Measurements from ENCODE around the gene KLK2.
A peak's percentile ranks its signal among the peaks of the same experiment; 100 is the strongest.

KLK2 gene

GRCh38 chr19:50873056-50873455, at the start of gene KLK2:
Gene KLK2, plus strand, starts transcription at chr19:50873439. Its CDS starts 35 bp downstream, at chr19:50873474.
- DNase-seq (ENCODE audit: low read depth), result no peak

- DNase-seq (ENCODE audit: low read depth), result no peak
Observed at GRCh38 chr19:50826492-50827240, 46.6 kb upstream of the KLK2 start.

- no peak for DNase-seq (ENCODE audit: low read depth)
Observed at GRCh38 chr19:50827476-50827875, 45.8 kb upstream of the KLK2 start.

GRCh38 chr19:50829801-50830200, 43.4 kb upstream of the KLK2 start:
- DNase-seq (ENCODE audit: low read depth), result no peak

- DNase-seq (ENCODE audit: low read depth), result no peak
Observed at GRCh38 chr19:50830266-50831025, 42.8 kb upstream of the KLK2 start.

GRCh38 chr19:50831026-50831396, 42.2 kb upstream of the KLK2 start:
- DNase-seq (ENCODE audit: low read depth), result no peak

- no peak for DNase-seq (ENCODE audit: low read depth)
Observed at GRCh38 chr19:50832666-50833065, 40.6 kb upstream of the KLK2 start.

- no peak for DNase-seq (ENCODE audit: low read depth)
Observed at GRCh38 chr19:50833117-50833801, 40.0 kb upstream of the KLK2 start, which contains the start of gene KLK15. Gene KLK15, minus strand, starts transcription at chr19:50833574. Its CDS starts 2,082 bp downstream, at chr19:50831492.

- DNase-seq (ENCODE audit: low read depth), result no peak
Observed at GRCh38 chr19:50833802-50834167, 39.5 kb upstream of the KLK2 start.

- DNase-seq (ENCODE audit: low read depth), result no peak
Observed at GRCh38 chr19:50835103-50835784, 38.0 kb upstream of the KLK2 start.

- DNase-seq (ENCODE audit: low read depth), result peak; percentile 70
Observed at GRCh38 chr19:50835785-50836542, 37.3 kb upstream of the KLK2 start.

- no peak for DNase-seq (ENCODE audit: low read depth)
Observed at GRCh38 chr19:50836543-50837195, 36.6 kb upstream of the KLK2 start.

GRCh38 chr19:50837300-50837699, 35.9 kb upstream of the KLK2 start:
- DNase-seq (ENCODE audit: low read depth), result no peak

GRCh38 chr19:50838239-50838638, 35.0 kb upstream of the KLK2 start:
- DNase-seq (ENCODE audit: low read depth), result no peak

- no peak for DNase-seq (ENCODE audit: low read depth)
Observed at GRCh38 chr19:50839712-50840655, 33.3 kb upstream of the KLK2 start.

GRCh38 chr19:50842130-50842529, 31.1 kb upstream of the KLK2 start:
- DNase-seq (ENCODE audit: low read depth), result no peak

GRCh38 chr19:50843205-50843604, 30.0 kb upstream of the KLK2 start:
- no peak for DNase-seq (ENCODE audit: low read depth)

- no peak for DNase-seq (ENCODE audit: low read depth)
Observed at GRCh38 chr19:50843701-50844221, 29.5 kb upstream of the KLK2 start.

- no peak for DNase-seq (ENCODE audit: low read depth)
Observed at GRCh38 chr19:50844296-50844935, 28.8 kb upstream of the KLK2 start.

All from activated T-cell treated with anti-CD3 and anti-CD28 coated beads for 24 hours (primary cell).